CD8-positive, alpha-beta memory T cell (primary cell): ENCODE measurements around the gene GLT8D2. TPM values are rescaled to one million over a fixed set of nuclear protein-coding genes. Genes with fewer than 3 reads are reported as not detected.

Experiments used
- CTCF ChIA-PET: fragments of 350-600 bp; sonication (Branson Sonifier 250); formaldehyde crosslinking; loops from one replicate; lab custom pipeline; 2021; ENCODE audit warnings: antibody characterized with exemption; lab: Charles Lee
- POLR2A ChIA-PET: fragments of 350-600 bp; sonication (Branson Sonifier 250); formaldehyde crosslinking; loops from one replicate; lab custom pipeline; 2021; ENCODE audit warnings: antibody characterized with exemption; lab: Charles Lee
- DNase-seq, 5 donors: peaks; one replicate each; pipeline versions ENCODE4 v3.0.0 to v3.0.0-alpha.2; 2020 to 2022; ENCODE audit warnings: mixed read lengths in 1 of 5
- H3K27ac ChIP-seq: one replicate; pipeline ENCODE4 v1.7.0; 2013; ENCODE audit warnings: low read depth, mild to moderate bottlenecking, low read length, moderate library complexity
- H3K27me3 ChIP-seq: 2 replicates; pipeline ENCODE4 v1.7.0; 2013; ENCODE audit warnings: low read length, mild to moderate bottlenecking; ENCODE audit not compliant: insufficient read depth, poor library complexity, severe bottlenecking
- H3K36me3 ChIP-seq: 2 replicates; pipeline ENCODE4 v1.7.0; 2013; ENCODE audit warnings: mild to moderate bottlenecking, low read length, moderate library complexity; ENCODE audit not compliant: insufficient read depth
- H3K4me1 ChIP-seq: 2 replicates; pipeline ENCODE4 v1.7.0; 2013; ENCODE audit warnings: mild to moderate bottlenecking, low read length, moderate library complexity; ENCODE audit not compliant: insufficient read depth
- H3K4me3 ChIP-seq: 2 replicates; pipeline ENCODE4 v1.7.0; 2013; ENCODE audit warnings: mild to moderate bottlenecking, low read length
- H3K9me3 ChIP-seq: 2 replicates; pipeline ENCODE4 v1.7.0; 2013; ENCODE audit warnings: mild to moderate bottlenecking, low read length
- H3K27ac Mint-ChIP-seq, 8 donors: one replicate each; pipeline ENCODE4 v1.8.0; 2020 to 2021; ENCODE audit warnings: mixed read lengths in 8 of 8, mild to moderate bottlenecking in 6 of 8, inconsistent platforms in 3 of 8, moderate library complexity in 3 of 8
- H3K27me3 Mint-ChIP-seq, 2 donors: one replicate each; pipeline ENCODE4 v1.8.0; 2020 to 2021; ENCODE audit warnings: mixed read lengths in 2 of 2, mild to moderate bottlenecking in 1 of 2, moderate library complexity in 1 of 2
- H3K36me3 Mint-ChIP-seq, 3 donors: one replicate each; pipeline ENCODE4 v1.8.0; 2020 to 2021; ENCODE audit warnings: mixed read lengths in 3 of 3, inconsistent platforms in 1 of 3, mild to moderate bottlenecking in 1 of 3
- H3K4me1 Mint-ChIP-seq, 3 donors: one replicate each; pipeline ENCODE4 v1.8.0; 2020 to 2021; ENCODE audit warnings: mixed read lengths in 3 of 3, inconsistent platforms in 1 of 3, mild to moderate bottlenecking in 1 of 3
- H3K4me3 Mint-ChIP-seq, 7 donors: one replicate each; pipeline ENCODE4 v1.8.0; 2020 to 2021; ENCODE audit warnings: mixed read lengths in 7 of 7, mild to moderate bottlenecking in 6 of 7, moderate library complexity in 4 of 7, inconsistent platforms in 2 of 7
- H3K9me3 Mint-ChIP-seq, 5 donors: one replicate each; pipeline ENCODE4 v1.8.0; 2020 to 2022; ENCODE audit warnings: mixed read lengths in 5 of 5, mild to moderate bottlenecking in 3 of 5, moderate library complexity in 2 of 5, inconsistent platforms in 1 of 5
- polyA plus RNA-seq: library from polyadenylated mRNA; unstranded; fragments of 300-500 nt; fragmentation: Illumina TruSeq; gene quantifications from one replicate; pipeline ENCODE4 v1.2.3, GENCODE V29; 2021
- total RNA-seq, 2 experiments: library from RNA; stranded (reverse); gene quantifications; one replicate each; pipeline ENCODE4 v1.2.3, GENCODE V29; 2021

Gene GLT8D2
- total RNA-seq (under 1 TPM in 1 of 2 experiments, not detected in 1; 0.11 TPM), polyA plus RNA-seq (not detected)

DNA sequence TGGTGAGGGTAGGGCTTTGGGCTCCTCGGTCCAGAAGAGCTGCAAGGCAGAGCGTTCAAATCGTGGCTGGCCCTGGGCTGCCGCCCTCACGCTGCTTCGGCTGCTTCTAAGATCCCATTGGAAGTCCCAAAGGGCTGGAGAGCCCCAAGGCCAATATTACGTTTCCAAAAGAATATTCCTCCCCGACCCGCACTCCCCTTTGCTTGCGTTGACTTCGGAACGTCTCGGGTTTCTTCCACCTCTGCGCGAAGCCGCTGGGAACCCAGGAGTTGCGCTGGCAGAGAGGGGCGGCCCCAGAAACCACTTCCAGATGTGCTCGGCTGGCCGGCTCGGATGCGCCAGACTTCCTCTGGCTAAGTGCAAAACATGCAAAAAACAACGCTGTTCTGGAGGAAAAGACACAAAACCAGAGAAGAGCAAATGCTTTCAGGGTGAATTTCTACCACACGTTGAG lies at the start of gene GLT8D2:
TSS of gene GLT8D2 (minus strand) at position 285 of the 454 bp plus-strand sequence. CDS start 30,539 bp downstream, outside the sequence.
- Mint-ChIP-seq H3K27ac (peak within 1 kb of the TSS in 1 of 8 donors; percentile 43), H3K4me1 (peaks cover 6 to 13% (median 13%) of the 10 kb centered on the region in 3 donors), H3K9me3 (no peaks in the 10 kb centered on the region), H3K36me3 (peaks cover 0 to 3% (median 1%) of the 10 kb centered on the region in 3 donors), H3K27me3 (peaks cover 28 to 45% of the 10 kb centered on the region in 2 donors), H3K4me3 (peak within 1 kb of the TSS in 6 of 7 donors; percentile 14 to 65 (median 42))
- Histone ChIP-seq H3K27ac (no peak within 1 kb of the TSS), H3K4me1 (no peaks in the 10 kb centered on the region), H3K36me3 (no peaks in the 10 kb centered on the region), H3K27me3 (peaks cover 8% of the 10 kb centered on the region), H3K9me3 (no peaks in the 10 kb centered on the region), H3K4me3 (no peak within 1 kb of the TSS)
- DNase-seq = no peak
- CTCF ChIA-PET = no interaction called here
- POLR2A ChIA-PET = no interaction called here

DNA sequence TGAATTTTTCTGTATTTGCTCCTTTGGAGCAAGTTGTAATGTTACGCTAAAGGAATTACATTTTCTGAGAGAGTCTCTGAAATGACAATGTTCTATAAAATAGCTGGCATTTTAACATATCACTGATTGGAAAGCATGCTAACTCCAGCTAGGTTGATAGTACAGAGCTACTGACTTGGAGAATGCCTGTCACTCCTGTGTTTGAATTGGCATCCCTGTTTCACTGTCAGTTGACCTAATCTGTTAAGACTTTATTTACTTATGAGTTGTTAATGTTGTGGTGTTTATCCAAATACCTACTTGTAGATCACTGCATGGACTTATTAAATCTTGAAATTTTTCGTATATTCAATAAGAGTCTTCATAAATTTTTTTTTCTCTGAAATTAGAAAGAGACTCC lies 48.0 kb upstream of the GLT8D2 start:
- Histone ChIP-seq H3K27ac (no peak overlapping the region), H3K4me1 (no peaks in the 10 kb centered on the region), H3K27me3 (no peaks in the 10 kb centered on the region), H3K9me3 (no peaks in the 10 kb centered on the region), H3K4me3 (no peak overlapping the region), H3K36me3 (no peaks in the 10 kb centered on the region)
- no peaks in the 10 kb centered on the region for H3K9me3 Mint-ChIP-seq
- no peak for DNase-seq
- H3K4me1 Mint-ChIP-seq = peaks cover 3 to 8% (median 6%) of the 10 kb centered on the region in 3 donors
- ChIA-PET POLR2A (interaction anchor here (1.1 to 1.2 kb wide), 2 partner anchors 34 to 197 kb away, joined by 3 to 4 read pairs; partner anchors contain the start of gene HCFC2), CTCF (interaction anchor here (2.0 kb wide), 1 partner anchor 11 kb away, joined by 13 read pairs; no protein-coding TSS in a partner anchor)
- H3K27ac Mint-ChIP-seq = no peak overlapping the region
- peaks cover 4 to 75% (median 26%) of the 10 kb centered on the region in 3 donors for H3K36me3 Mint-ChIP-seq
- no peaks in the 10 kb centered on the region for H3K27me3 Mint-ChIP-seq
- no peak overlapping the region for H3K4me3 Mint-ChIP-seq

DNA sequence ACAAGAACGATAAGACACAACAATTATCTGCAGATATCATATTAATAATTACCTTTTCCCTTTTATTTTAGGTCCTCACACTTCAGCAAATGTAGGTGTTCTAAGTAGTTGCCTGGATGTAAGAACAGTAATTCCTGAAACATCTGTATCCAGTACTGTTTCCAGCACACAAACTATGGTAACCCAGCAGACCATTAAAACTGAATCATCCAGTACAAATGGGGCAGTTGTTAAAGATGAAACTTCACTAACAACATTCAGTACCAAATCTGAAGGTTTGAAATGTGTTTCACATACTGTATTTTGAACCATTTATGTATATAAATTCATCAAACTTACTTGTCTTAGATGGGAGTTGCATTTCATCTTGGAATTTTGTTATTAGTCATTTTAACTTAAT lies 45.3 kb upstream of the GLT8D2 start:
- H3K4me3 ChIP-seq = no peak overlapping the region
- no peak for DNase-seq

GRCh38 chr12:104094284-104094683 lies 44.3 kb upstream of the GLT8D2 start:
- ChIA-PET POLR2A (no interaction called here), CTCF (no interaction called here)
- no peaks in the 10 kb centered on the region for H3K9me3 Mint-ChIP-seq
- Histone ChIP-seq H3K9me3 (no peaks in the 10 kb centered on the region), H3K4me3 (no peak overlapping the region), H3K36me3 (peaks cover 5% of the 10 kb centered on the region), H3K4me1 (no peaks in the 10 kb centered on the region), H3K27ac (no peak overlapping the region), H3K27me3 (no peaks in the 10 kb centered on the region)
- H3K36me3 Mint-ChIP-seq = peaks cover 15 to 80% (median 29%) of the 10 kb centered on the region in 3 donors
- H3K27ac Mint-ChIP-seq = peak overlapping the region in 2 of 8 donors; percentile 0 to 39
- no peak for DNase-seq
- H3K27me3 Mint-ChIP-seq = no peaks in the 10 kb centered on the region
- peaks cover 3 to 8% (median 6%) of the 10 kb centered on the region in 3 donors for H3K4me1 Mint-ChIP-seq
- H3K4me3 Mint-ChIP-seq = no peak overlapping the region

More for the DNA sequence above, 45.3 kb upstream of the GLT8D2 start:
- peaks cover 7 to 76% (median 22%) of the 10 kb centered on the region in 3 donors for H3K36me3 Mint-ChIP-seq
- H3K9me3 Mint-ChIP-seq = no peaks in the 10 kb centered on the region
- Histone ChIP-seq H3K27ac (no peak overlapping the region), H3K4me1 (no peaks in the 10 kb centered on the region), H3K36me3 (peaks cover 5% of the 10 kb centered on the region), H3K27me3 (no peaks in the 10 kb centered on the region), H3K9me3 (no peaks in the 10 kb centered on the region)
- ChIA-PET POLR2A (no interaction called here), CTCF (interaction anchor here (1.4 kb wide), 1 partner anchor 14 kb away, joined by 3 read pairs; no protein-coding TSS in a partner anchor)
- H3K27ac Mint-ChIP-seq = peak overlapping the region in 2 of 8 donors; percentile 36 to 45
- H3K4me1 Mint-ChIP-seq = peaks cover 3 to 8% (median 6%) of the 10 kb centered on the region in 3 donors
- no peaks in the 10 kb centered on the region for H3K27me3 Mint-ChIP-seq
- no peak overlapping the region for H3K4me3 Mint-ChIP-seq

- H3K27ac Mint-ChIP-seq = peak overlapping the region in 1 of 8 donors; percentile 24
- Histone ChIP-seq H3K9me3 (no peaks in the 10 kb centered on the region), H3K27ac (no peak overlapping the region), H3K4me3 (no peak overlapping the region), H3K27me3 (no peaks in the 10 kb centered on the region), H3K36me3 (peaks cover 8% of the 10 kb centered on the region), H3K4me1 (no peaks in the 10 kb centered on the region)
- H3K4me3 Mint-ChIP-seq = no peak overlapping the region
- peaks cover 3 to 8% (median 6%) of the 10 kb centered on the region in 3 donors for H3K4me1 Mint-ChIP-seq
- ChIA-PET POLR2A (no interaction called here), CTCF (no interaction called here)
- H3K27me3 Mint-ChIP-seq = no peaks in the 10 kb centered on the region
- H3K36me3 Mint-ChIP-seq = peaks cover 11 to 75% (median 29%) of the 10 kb centered on the region in 3 donors
- no peak for DNase-seq
- H3K9me3 Mint-ChIP-seq = no peaks in the 10 kb centered on the region
These were observed 41.1 kb upstream of the GLT8D2 start for GRCh38 chr12:104091136-104091535.

DNA sequence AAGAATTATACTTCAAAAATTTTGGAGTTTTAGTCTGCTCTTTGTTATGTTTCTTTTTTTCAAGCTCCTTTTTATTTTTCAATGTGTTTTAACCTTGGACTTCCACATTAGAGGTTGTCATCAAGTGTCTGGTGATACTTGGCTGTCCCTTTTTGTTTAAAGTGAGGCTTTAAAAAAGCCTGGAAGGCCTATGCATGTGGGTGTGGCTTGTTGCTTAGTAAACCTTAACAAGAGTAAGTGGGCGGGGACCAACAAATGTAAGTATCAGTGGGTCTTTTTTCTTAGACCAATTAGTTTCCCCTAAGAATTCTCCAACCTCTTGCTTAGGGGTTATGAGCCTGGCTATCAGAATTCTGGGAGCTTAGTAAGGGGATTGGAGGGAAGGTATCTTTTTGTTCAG lies 40.7 kb upstream of the GLT8D2 start:
- Histone ChIP-seq H3K9me3 (no peaks in the 10 kb centered on the region), H3K27ac (no peak overlapping the region), H3K4me1 (no peaks in the 10 kb centered on the region), H3K4me3 (no peak overlapping the region), H3K27me3 (no peaks in the 10 kb centered on the region), H3K36me3 (peaks cover 8% of the 10 kb centered on the region)
- no peaks in the 10 kb centered on the region for H3K9me3 Mint-ChIP-seq
- H3K4me1 Mint-ChIP-seq = peaks cover 3 to 8% (median 6%) of the 10 kb centered on the region in 3 donors
- no peak overlapping the region for H3K27ac Mint-ChIP-seq
- H3K36me3 Mint-ChIP-seq = peaks cover 11 to 78% (median 29%) of the 10 kb centered on the region in 3 donors
- no peaks in the 10 kb centered on the region for H3K27me3 Mint-ChIP-seq
- no peak for DNase-seq
- H3K4me3 Mint-ChIP-seq = no peak overlapping the region
- CTCF ChIA-PET = no interaction called here
- POLR2A ChIA-PET = no interaction called here

- no peak overlapping the region for H3K4me3 Mint-ChIP-seq
- H3K36me3 ChIP-seq = peaks cover 11% of the 10 kb centered on the region
- DNase-seq = no peak
These were observed 33.9 kb upstream of the GLT8D2 start for GRCh38 chr12:104083769-104084475.

DNA sequence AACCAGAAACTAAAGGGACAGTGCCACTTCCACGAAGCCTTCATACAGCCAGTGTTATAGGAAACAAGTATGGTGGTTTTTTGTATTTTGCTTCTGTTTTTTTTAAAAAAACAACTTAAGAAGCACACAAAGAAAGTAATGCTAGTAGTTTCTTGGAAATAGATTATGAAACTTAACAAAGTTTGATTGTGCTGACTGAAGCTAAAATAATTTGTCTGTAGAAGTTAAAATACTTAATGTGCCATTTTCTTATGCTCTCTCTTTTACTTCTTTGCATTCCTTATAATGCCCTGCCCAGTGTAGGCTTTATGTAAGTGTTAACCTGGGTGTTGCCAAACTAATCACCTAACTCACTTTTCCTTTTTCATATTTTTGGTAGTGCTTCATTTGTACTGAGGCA lies 30.8 kb upstream of the GLT8D2 start:
- Histone ChIP-seq H3K4me1 (no peaks in the 10 kb centered on the region), H3K27ac (no peak overlapping the region), H3K4me3 (no peak overlapping the region), H3K27me3 (no peaks in the 10 kb centered on the region), H3K9me3 (no peaks in the 10 kb centered on the region), H3K36me3 (peaks cover 8% of the 10 kb centered on the region)
- no peak for DNase-seq
- Mint-ChIP-seq H3K4me3 (no peak overlapping the region), H3K27me3 (no peaks in the 10 kb centered on the region), H3K9me3 (no peaks in the 10 kb centered on the region), H3K36me3 (peaks cover 4 to 63% (median 28%) of the 10 kb centered on the region in 3 donors), H3K27ac (peak overlapping the region in 1 of 8 donors; percentile 29), H3K4me1 (peaks cover 19 to 24% (median 19%) of the 10 kb centered on the region in 3 donors)
- ChIA-PET POLR2A (no interaction called here), CTCF (no interaction called here)

More at GRCh38 chr12:104083769-104084475, 33.9 kb upstream of the GLT8D2 start:
- Mint-ChIP-seq H3K9me3 (no peaks in the 10 kb centered on the region), H3K36me3 (peaks cover 4 to 71% (median 29%) of the 10 kb centered on the region in 3 donors), H3K27ac (peak overlapping the region in 4 of 8 donors; percentile 30 to 64 (median 50)), H3K27me3 (no peaks in the 10 kb centered on the region), H3K4me1 (peaks cover 5 to 7% (median 7%) of the 10 kb centered on the region in 3 donors)
- H3K4me3 ChIP-seq = no peak overlapping the region
- ChIA-PET CTCF (interaction anchor here (1.5 kb wide), 1 partner anchor 25 kb away, joined by 4 read pairs; no protein-coding TSS in a partner anchor), POLR2A (no interaction called here)
- no peaks in the 10 kb centered on the region for H3K4me1 ChIP-seq
- H3K27ac ChIP-seq = no peak overlapping the region
- no peaks in the 10 kb centered on the region for H3K27me3 ChIP-seq
- no peaks in the 10 kb centered on the region for H3K9me3 ChIP-seq
